ENCODE results near the gene RDX. TPM values are rescaled to one million over a fixed set of nuclear protein-coding genes. Genes with fewer than 3 reads are reported as not detected.

The RDX gene
- total RNA-seq, 2 donors from 2014 or later: 17.9 to 20.5 TPM

- TF ChIP-seq CTCF (IDR thresholded peaks at IDR 0.05): no peak
- no peaks in the 10 kb centered on the region for H3K4me1 ChIP-seq
- H3K36me3 ChIP-seq: no peaks in the 10 kb centered on the region
- no peak overlapping the region for H3K9ac ChIP-seq (ENCODE audit: low read depth in 2 of 2, low read length in 2 of 2)
- H3K9me3 ChIP-seq: no peaks in the 10 kb centered on the region
- no peak overlapping the region for H3K4me3 ChIP-seq
- no peaks in the 10 kb centered on the region for H3K27me3 ChIP-seq
- DNase-seq: no peak
- H3K27ac ChIP-seq: no peak overlapping the region
- intact Hi-C loops (cut with DNase I): no loop called here
These were observed 137.9 kb downstream of the RDX start for GRCh38 chr11:110158317-110159200.

GRCh38 chr11:110156503-110156902 lies 139.9 kb downstream of the RDX start:
- Histone ChIP-seq H3K4me1 (no peaks in the 10 kb centered on the region), H3K4me3 (no peak overlapping the region), H3K27me3 (no peaks in the 10 kb centered on the region), H3K27ac (no peak overlapping the region), H3K9ac (ENCODE audit: low read depth in 2 of 2, low read length in 2 of 2) (no peak overlapping the region), H3K9me3 (no peaks in the 10 kb centered on the region), H3K36me3 (no peaks in the 10 kb centered on the region)
- TF ChIP-seq CTCF (IDR thresholded peaks at IDR 0.05): no peak
- DNase-seq: no peak
- intact Hi-C loops (cut with DNase I): no loop called here

DNA sequence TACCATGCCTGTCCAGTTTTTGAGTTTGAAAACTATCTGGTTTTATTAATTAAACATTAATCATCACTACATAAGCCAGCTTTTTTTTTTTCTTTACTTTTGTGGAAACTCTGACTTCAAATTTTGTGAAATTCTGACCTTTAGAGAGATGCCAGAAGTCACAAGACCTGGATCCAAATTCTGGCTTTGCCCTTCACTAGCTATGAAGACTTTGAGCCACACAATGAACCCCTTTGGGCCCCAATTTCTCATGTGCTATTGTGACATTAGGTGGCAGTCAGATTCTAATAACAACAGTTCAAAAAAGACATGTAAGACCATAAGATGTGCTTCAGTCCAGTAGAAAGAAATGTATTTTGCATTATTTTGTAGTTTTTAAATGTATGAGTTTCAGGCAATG lies 142.9 kb downstream of the RDX start:
- Histone ChIP-seq H3K36me3 (no peaks in the 10 kb centered on the region), H3K27me3 (no peaks in the 10 kb centered on the region), H3K4me3 (no peak overlapping the region), H3K9me3 (no peaks in the 10 kb centered on the region), H3K9ac (ENCODE audit: low read depth in 2 of 2, low read length in 2 of 2) (no peak overlapping the region), H3K4me1 (no peaks in the 10 kb centered on the region), H3K27ac (no peak overlapping the region)
- intact Hi-C loops (cut with DNase I): no loop called here
- no peak for TF ChIP-seq CTCF (IDR thresholded peaks at IDR 0.05)
- no peak for DNase-seq

GRCh38 chr11:110152199-110152598 lies 144.2 kb downstream of the RDX start:
- no peaks in the 10 kb centered on the region for H3K36me3 ChIP-seq
- H3K9ac ChIP-seq (ENCODE audit: low read depth in 2 of 2, low read length in 2 of 2): no peak overlapping the region
- no peak for TF ChIP-seq CTCF (IDR thresholded peaks at IDR 0.05)
- no peak overlapping the region for H3K27ac ChIP-seq
- no peaks in the 10 kb centered on the region for H3K9me3 ChIP-seq
- no peak for DNase-seq
- intact Hi-C loops (cut with DNase I): no loop called here
- no peaks in the 10 kb centered on the region for H3K4me1 ChIP-seq
- H3K27me3 ChIP-seq: no peaks in the 10 kb centered on the region
- H3K4me3 ChIP-seq: no peak overlapping the region

- intact Hi-C loops (cut with DNase I): no loop called here
- Histone ChIP-seq H3K36me3 (no peaks in the 10 kb centered on the region), H3K9ac (ENCODE audit: low read depth in 2 of 2, low read length in 2 of 2) (no peak overlapping the region), H3K9me3 (no peaks in the 10 kb centered on the region), H3K4me3 (no peak overlapping the region), H3K27ac (no peak overlapping the region), H3K27me3 (no peaks in the 10 kb centered on the region), H3K4me1 (no peaks in the 10 kb centered on the region)
- no peak for TF ChIP-seq CTCF (IDR thresholded peaks at IDR 0.05)
- no peak for DNase-seq
These were observed 147.4 kb downstream of the RDX start for GRCh38 chr11:110148775-110149744.
